Measurements from ENCODE around the gene PLA2G4B. TPM values are rescaled to one million over a fixed set of nuclear protein-coding genes. Genes with fewer than 3 reads are reported as not detected.
A peak's percentile ranks its signal among the peaks of the same experiment; 100 is the strongest.

The PLA2G4B gene
- total and polyA plus RNA-seq, 5 donors: 1.8 to 7.1 (median 5.7) TPM

- ATAC-seq: no peak
- H3K4me3 ChIP-seq (ENCODE audit: low read length): no peak overlapping the region
- no peaks in the 10 kb centered on the region for H3K27me3 ChIP-seq (ENCODE audit: control insufficient read depth, insufficient read depth)
- H3K9me3 ChIP-seq (ENCODE audit: control insufficient read depth, low read length): no peaks in the 10 kb centered on the region
- no peak for DNase-seq
- intact Hi-C loops (cut with DNase I): no loop called here
- 87% methylated on average over 7 of the region's 7 CpGs for WGBS
- no peaks in the 10 kb centered on the region for H3K4me1 ChIP-seq (ENCODE audit: control insufficient read depth, insufficient read depth, low read length)
- H3K27ac ChIP-seq (ENCODE audit: low read length): no peak overlapping the region
These were observed 45.8 kb downstream of the PLA2G4B start for GRCh38 chr15:41884458-41884857.

GRCh38 chr15:41885321-41885720 lies 46.7 kb downstream of the PLA2G4B start:
- H3K4me3 ChIP-seq (ENCODE audit: low read length): no peak overlapping the region
- H3K9me3 ChIP-seq (ENCODE audit: control insufficient read depth, low read length): no peaks in the 10 kb centered on the region
- no peaks in the 10 kb centered on the region for H3K4me1 ChIP-seq (ENCODE audit: control insufficient read depth, insufficient read depth, low read length)
- DNase-seq: no peak
- H3K27me3 ChIP-seq (ENCODE audit: control insufficient read depth, insufficient read depth): no peaks in the 10 kb centered on the region
- intact Hi-C loops (cut with DNase I): no loop called here
- no peak for ATAC-seq
- no peak overlapping the region for H3K27ac ChIP-seq (ENCODE audit: low read length)

- WGBS: 95% methylated on average over 14 of the region's 14 CpGs
- Histone ChIP-seq H3K4me3 (ENCODE audit: low read length) (no peak overlapping the region), H3K4me1 (ENCODE audit: control insufficient read depth, insufficient read depth, low read length) (no peaks in the 10 kb centered on the region), H3K27me3 (ENCODE audit: control insufficient read depth, insufficient read depth) (no peaks in the 10 kb centered on the region), H3K9me3 (ENCODE audit: control insufficient read depth, low read length) (no peaks in the 10 kb centered on the region), H3K27ac (ENCODE audit: low read length) (no peak overlapping the region)
- no peak for ATAC-seq
- intact Hi-C loops (cut with DNase I): no loop called here
- DNase-seq: no peak
These were observed 47.2 kb downstream of the PLA2G4B start for GRCh38 chr15:41885841-41886240.

- no peak overlapping the region for H3K27ac ChIP-seq (ENCODE audit: low read length)
- WGBS: 93% methylated on average over 7 of the region's 7 CpGs
- H3K27me3 ChIP-seq (ENCODE audit: control insufficient read depth, insufficient read depth): no peaks in the 10 kb centered on the region
- DNase-seq: no peak
- intact Hi-C loops (cut with DNase I): no loop called here
- H3K4me1 ChIP-seq (ENCODE audit: control insufficient read depth, insufficient read depth, low read length): no peaks in the 10 kb centered on the region
- no peak overlapping the region for H3K4me3 ChIP-seq (ENCODE audit: low read length)
- no peak for ATAC-seq
- H3K9me3 ChIP-seq (ENCODE audit: control insufficient read depth, low read length): no peaks in the 10 kb centered on the region
These were observed 48.1 kb downstream of the PLA2G4B start for GRCh38 chr15:41886741-41887140.

GRCh38 chr15:41887161-41887560 lies 48.5 kb downstream of the PLA2G4B start:
- no peaks in the 10 kb centered on the region for H3K9me3 ChIP-seq (ENCODE audit: control insufficient read depth, low read length)
- H3K27me3 ChIP-seq (ENCODE audit: control insufficient read depth, insufficient read depth): no peaks in the 10 kb centered on the region
- ATAC-seq (no peak), DNase-seq (no peak)
- intact Hi-C loops (cut with DNase I): no loop called here
- 93% methylated on average over 10 of the region's 10 CpGs for WGBS
- H3K4me1 ChIP-seq (ENCODE audit: control insufficient read depth, insufficient read depth, low read length): no peaks in the 10 kb centered on the region
- H3K27ac ChIP-seq (ENCODE audit: low read length): no peak overlapping the region
- no peak overlapping the region for H3K4me3 ChIP-seq (ENCODE audit: low read length)

- DNase-seq: no peak
- Histone ChIP-seq H3K4me3 (ENCODE audit: low read length) (no peak overlapping the region), H3K27me3 (ENCODE audit: control insufficient read depth, insufficient read depth) (no peaks in the 10 kb centered on the region), H3K27ac (ENCODE audit: low read length) (no peak overlapping the region), H3K9me3 (ENCODE audit: control insufficient read depth, low read length) (no peaks in the 10 kb centered on the region), H3K4me1 (ENCODE audit: control insufficient read depth, insufficient read depth, low read length) (no peaks in the 10 kb centered on the region)
- ATAC-seq: no peak
- intact Hi-C loops (cut with DNase I): no loop called here
- WGBS: 87% methylated on average over 9 of the region's 9 CpGs
These were observed 49.2 kb downstream of the PLA2G4B start for GRCh38 chr15:41887893-41888292.

- Histone ChIP-seq H3K4me3 (ENCODE audit: low read length) (no peak overlapping the region), H3K4me1 (ENCODE audit: control insufficient read depth, insufficient read depth, low read length) (peaks cover under 1% of the 10 kb centered on the region), H3K27ac (ENCODE audit: low read length) (no peak overlapping the region), H3K27me3 (ENCODE audit: control insufficient read depth, insufficient read depth) (no peaks in the 10 kb centered on the region), H3K9me3 (ENCODE audit: control insufficient read depth, low read length) (no peaks in the 10 kb centered on the region)
- intact Hi-C loops (cut with DNase I): no loop called here
- ATAC-seq (no peak), DNase-seq (no peak)
- WGBS: 82% methylated on average over 7 of the region's 7 CpGs
These were observed 50.1 kb downstream of the PLA2G4B start for GRCh38 chr15:41888662-41889253.

- Histone ChIP-seq H3K27me3 (ENCODE audit: control insufficient read depth, insufficient read depth) (no peaks in the 10 kb centered on the region), H3K27ac (ENCODE audit: low read length) (no peak overlapping the region), H3K9me3 (ENCODE audit: control insufficient read depth, low read length) (no peaks in the 10 kb centered on the region), H3K4me1 (ENCODE audit: control insufficient read depth, insufficient read depth, low read length) (peaks cover 10% of the 10 kb centered on the region), H3K4me3 (ENCODE audit: low read length) (no peak overlapping the region)
- intact Hi-C loops (cut with DNase I): no loop called here
- DNase-seq: peak in 1 of 3 donors; percentile 20
- 93% methylated on average over 6 of the region's 6 CpGs for WGBS
- ATAC-seq: no peak
These were observed 51.5 kb downstream of the PLA2G4B start for GRCh38 chr15:41890050-41890690.

GRCh38 chr15:41891226-41891625 lies 52.6 kb downstream of the PLA2G4B start:
- no peak overlapping the region for H3K4me3 ChIP-seq (ENCODE audit: low read length)
- WGBS: 91% methylated on average over 6 of the region's 6 CpGs
- ATAC-seq: no peak
- no peaks in the 10 kb centered on the region for H3K9me3 ChIP-seq (ENCODE audit: control insufficient read depth, low read length)
- no peak overlapping the region for H3K27ac ChIP-seq (ENCODE audit: low read length)
- peak in 2 of 3 donors; percentile 3 to 5 for DNase-seq
- intact Hi-C loops (cut with DNase I): no loop called here
- peaks cover 10% of the 10 kb centered on the region for H3K4me1 ChIP-seq (ENCODE audit: control insufficient read depth, insufficient read depth, low read length)
- no peaks in the 10 kb centered on the region for H3K27me3 ChIP-seq (ENCODE audit: control insufficient read depth, insufficient read depth)

- WGBS: 71% methylated on average over 3 of the region's 3 CpGs
- Histone ChIP-seq H3K27me3 (ENCODE audit: control insufficient read depth, insufficient read depth) (no peaks in the 10 kb centered on the region), H3K4me1 (ENCODE audit: control insufficient read depth, insufficient read depth, low read length) (peaks cover 10% of the 10 kb centered on the region), H3K4me3 (ENCODE audit: low read length) (no peak overlapping the region), H3K9me3 (ENCODE audit: control insufficient read depth, low read length) (no peaks in the 10 kb centered on the region), H3K27ac (ENCODE audit: low read length) (peak overlapping the region; percentile 71)
- DNase-seq (peak in 2 of 3 donors; percentile 28 to 40), ATAC-seq (no peak)
- intact Hi-C loops (cut with DNase I): no loop called here
These were observed 53.3 kb downstream of the PLA2G4B start for GRCh38 chr15:41891946-41892345.

GRCh38 chr15:41892621-41893421 lies 54.2 kb downstream of the PLA2G4B start:
- Histone ChIP-seq H3K27ac (ENCODE audit: low read length) (peak overlapping the region; percentile 59), H3K4me3 (ENCODE audit: low read length) (peak overlapping the region; percentile 15), H3K9me3 (ENCODE audit: control insufficient read depth, low read length) (no peaks in the 10 kb centered on the region), H3K27me3 (ENCODE audit: control insufficient read depth, insufficient read depth) (no peaks in the 10 kb centered on the region), H3K4me1 (ENCODE audit: control insufficient read depth, insufficient read depth, low read length) (peaks cover 10% of the 10 kb centered on the region)
- intact Hi-C loops (cut with DNase I): no loop called here
- peak; percentile 71 to 89 (median 89) for DNase-seq
- 67% methylated on average over 22 of the region's 22 CpGs for WGBS
- peak; percentile 64 to 75 for ATAC-seq
